ENCODE results near the gene NFIX. TPM values are rescaled to one million over a fixed set of nuclear protein-coding genes. Genes with fewer than 3 reads are reported as not detected.

NFIX gene
- total and polyA plus RNA-seq, 2 donors (not counting 3 experiments of a cell fraction or from before 2014, with no cell fraction given), result 9.8 to 37.7 TPM

- intact Hi-C loops (cut with micrococcal nuclease) (no loop called here), dilution Hi-C loops (cut with MboI; ENCODE audit: extremely low pct_ligation_motif_present, low sequenced_read_pairs) (no loop called here)
- ChIA-PET POLR2A (no interaction called here), CTCF (interaction anchor here (0.9 to 2.1 kb wide), 6 partner anchors 8 to 143 kb away, joined by 3 to 7 read pairs (median 4); partner anchors contain the start of genes IER2 and STX10)
- Histone ChIP-seq H3K27me3 (ENCODE audit: control insufficient read depth in 2 of 2, insufficient read depth in 2 of 2, low read length in 2 of 2) (no peaks in the 10 kb centered on the region), H3K27ac (ENCODE audit: insufficient read depth, low read depth, low read length) (no peak overlapping the region), H3K36me3 (ENCODE audit: control insufficient read depth in 2 of 2, extremely low read depth in 1 of 2, insufficient read depth in 2 of 2, low read length in 2 of 2) (peaks cover 0 to 7% of the 10 kb centered on the region in 2 experiments), H2AFZ (ENCODE audit: low read depth, low read length) (no peak overlapping the region), H3K79me2 (ENCODE audit: control insufficient read depth, insufficient read depth, low read length) (peaks cover 80% of the 10 kb centered on the region), H3K4me2 (ENCODE audit: insufficient read depth, low read length) (no peak overlapping the region), H3K4me3 (replicated peaks in 1 of 3; ENCODE audit: insufficient read depth in 1 of 3, low read depth in 1 of 3, low read length in 3 of 3) (no peak overlapping the region), H3K9me1 (replicated peaks; ENCODE audit: control insufficient read depth, extremely low read depth, insufficient read depth, low read length) (no peaks in the 10 kb centered on the region), H4K20me1 (replicated peaks; ENCODE audit: control insufficient read depth, extremely low read depth, insufficient read depth, low read length) (no peaks in the 10 kb centered on the region), H3K9me3 (replicated peaks; ENCODE audit: control insufficient read depth, insufficient read depth, low read length) (no peaks in the 10 kb centered on the region), H3K4me1 (ENCODE audit: control insufficient read depth, extremely low read depth, insufficient read depth, low read length) (peaks cover 13% of the 10 kb centered on the region), H3K9ac (replicated peaks; ENCODE audit: extremely low read depth, insufficient read depth, low read length) (no peak overlapping the region)
- DNase-seq (ENCODE audit: low read depth, low spot score), result no peak
- BruUV-seq (replicated peaks), result no TSS peak
- no peak for FAIRE-seq
- TF ChIP-seq MAX (IDR thresholded peaks at IDR 0.05; ENCODE audit: insufficient read depth, insufficient read length) (no peak), GATA2 (IDR thresholded peaks at IDR 0.05; ENCODE audit: insufficient read depth, insufficient read length, low read depth, low read length) (no peak), MYC (IDR thresholded peaks at IDR 0.05; ENCODE audit: low read depth, low read length) (no peak), CTCF (IDR thresholded peaks at IDR 0.05; ENCODE audit: extremely low read depth in 1 of 2, insufficient read depth in 1 of 2, low read depth in 1 of 2, low read length in 2 of 2) (no peak), FOS (IDR thresholded peaks at IDR 0.05; ENCODE audit: borderline replicate concordance, insufficient read depth, low read length) (no peak), EZH2 (IDR thresholded peaks at IDR 0.05; ENCODE audit: borderline replicate concordance, low read depth, low read length, severe bottlenecking) (no peak), JUN (IDR thresholded peaks at IDR 0.05; ENCODE audit: borderline replicate concordance, insufficient read depth, insufficient read length, low read depth) (no peak), POLR2A (IDR thresholded peaks at IDR 0.05; ENCODE audit: low read depth, low read length) (no peak), POLR2AphosphoS5 (IDR thresholded peaks at IDR 0.05; ENCODE audit: insufficient read depth, low read depth, low read length) (no peak)
These were observed 124.8 kb downstream of the NFIX start for GRCh38 chr19:13120031-13120430.

Measured in endothelial cell of umbilical vein (primary cell).